ENCODE measurements around the gene TIMM8A. TPM values are rescaled to one million over a fixed set of nuclear protein-coding genes. Genes with fewer than 3 reads are reported as not detected.
"Not testable (repeated sequence)": the region's sequence is repeated elsewhere in the genome, so short reads cannot be mapped to it uniquely, and the experiment has no call there.

TIMM8A gene
- total RNA-seq, 6 donors from 2014 or later, result 0.67 to 22.0 (median 6.5) TPM

- WGBS, 2 donors, result 0 to 40% methylated on average over 5 to 13 of the region's 14 CpGs
- ATAC-seq (ENCODE audit: low FRiP score in 2 of 2), result peak; percentile 4 to 42
- peaks cover 0 to 11% (median 3%) of the 10 kb centered on the region in 4 donors for H3K4me1 ChIP-seq
- TF ChIP-seq CTCF (IDR thresholded peaks at IDR 0.05) (no peak), EP300 (IDR thresholded peaks at IDR 0.05) (no peak), POLR2AphosphoS5 (IDR thresholded peaks at IDR 0.05) (no peak), POLR2A (IDR thresholded peaks at IDR 0.05) (no peak)
- no peaks in the 10 kb centered on the region for H3K9me3 ChIP-seq
- DNase-seq, result no peak
- no peaks in the 10 kb centered on the region for H3K27me3 ChIP-seq
- H3K36me3 ChIP-seq, result no peaks in the 10 kb centered on the region
- H3K4me3 ChIP-seq, result peak overlapping the region; percentile 18 to 80 (median 61)
- peak overlapping the region; percentile 43 to 88 (median 82) for H3K27ac ChIP-seq
These were observed 587 bp downstream of the TIMM8A start for GRCh38 chrX:101347859-101348451.

GRCh38 chrX:101337776-101338271 lies 10.7 kb downstream of the TIMM8A start:
- ATAC-seq (ENCODE audit: low FRiP score in 2 of 2) (no peak), DNase-seq (no peak)
- WGBS, 2 donors, result 77 to 88% methylated on average over 4 of the region's 4 CpGs
- Histone ChIP-seq H3K27me3 (no peaks in the 10 kb centered on the region), H3K4me1 (no peaks in the 10 kb centered on the region), H3K4me3 (no peak overlapping the region), H3K36me3 (no peaks in the 10 kb centered on the region), H3K27ac (no peak overlapping the region), H3K9me3 (no peaks in the 10 kb centered on the region)
- no peak for TF ChIP-seq CTCF (IDR thresholded peaks at IDR 0.05)
- TF ChIP-seq EP300 (IDR thresholded peaks at IDR 0.05), result no peak
- TF ChIP-seq POLR2AphosphoS5 (IDR thresholded peaks at IDR 0.05), result no peak
- no peak for TF ChIP-seq POLR2A (IDR thresholded peaks at IDR 0.05)

- not testable (repeated sequence) for H3K9me3 ChIP-seq; DNase-seq; H3K36me3 ChIP-seq; H3K4me3 ChIP-seq; H3K27ac ChIP-seq; H3K27me3 ChIP-seq; H3K4me1 ChIP-seq; ATAC-seq (ENCODE audit: low FRiP score in 2 of 2)
- WGBS, 2 donors, result 66 to 85% methylated on average over 7 of the region's 7 CpGs
These were observed 14.2 kb downstream of the TIMM8A start for GRCh38 chrX:101334310-101334709.

GRCh38 chrX:101326600-101326999 lies 21.9 kb downstream of the TIMM8A start:
- not testable (repeated sequence) for ATAC-seq (ENCODE audit: low FRiP score in 2 of 2); H3K4me1 ChIP-seq; H3K4me3 ChIP-seq; H3K9me3 ChIP-seq; DNase-seq; H3K36me3 ChIP-seq; H3K27me3 ChIP-seq; H3K27ac ChIP-seq
- WGBS, 2 donors, result 78 to 94% methylated on average over 3 of the region's 3 CpGs

- H3K27me3 ChIP-seq, result no peaks in the 10 kb centered on the region
- peaks cover 0 to 4% (median 0%) of the 10 kb centered on the region in 4 donors for H3K9me3 ChIP-seq
- H3K36me3 ChIP-seq, result no peaks in the 10 kb centered on the region
- H3K4me1 ChIP-seq, result no peaks in the 10 kb centered on the region
- H3K27ac ChIP-seq, result no peak overlapping the region
- no peak for TF ChIP-seq POLR2AphosphoS5 (IDR thresholded peaks at IDR 0.05)
- TF ChIP-seq CTCF (IDR thresholded peaks at IDR 0.05), result no peak
- TF ChIP-seq EP300 (IDR thresholded peaks at IDR 0.05), result no peak
- TF ChIP-seq POLR2A (IDR thresholded peaks at IDR 0.05), result no peak
- DNase-seq (no peak), ATAC-seq (ENCODE audit: low FRiP score in 2 of 2) (no peak)
- H3K4me3 ChIP-seq, result no peak overlapping the region
- 90 to 95% methylated on average over 1 of the region's 1 CpG for WGBS, 2 donors
These were observed 44.8 kb downstream of the TIMM8A start for GRCh38 chrX:101303790-101304189.

Small RNA genes within 50 kb of the gene (small RNA-seq; reads per million reads assigned to genes)
- gene RNU6-934P, result 0 reads per million in 4 donors

Other genes with a start within 250 kb of the TIMM8A start
- under 1 TPM in 1 of 6 donors, not detected in 5; 0.07 TPM for gene DRP2, start 129.0 kb downstream of the TIMM8A start, total RNA-seq
- gene TAF7L, start 57.4 kb downstream of the TIMM8A start, total RNA-seq, result not detected
- 10 to 100 TPM; 16.2 to 81.7 (median 37.3) TPM for gene BTK, start 37.4 kb upstream of the TIMM8A start, total RNA-seq
- gene RPL36A, start 42.3 kb upstream of the TIMM8A start, total RNA-seq, result 100 to 1,000 TPM; 165 to 641 (median 228) TPM
- 10 to 100 TPM; 18.9 to 54.0 (median 30.7) TPM for gene GLA, start 59.2 kb upstream of the TIMM8A start, total RNA-seq
- gene HNRNPH2, start 59.5 kb upstream of the TIMM8A start, total RNA-seq, result 10 to 100 TPM; 30.4 to 66.6 (median 59.4) TPM
- 10 to 100 TPM in 4 of 6 donors, 1 to 10 TPM in 2; 7.7 to 36.7 (median 11.6) TPM for gene ARMCX4, start 136.7 kb upstream of the TIMM8A start, total RNA-seq
- gene ARMCX1, start 201.8 kb upstream of the TIMM8A start, total RNA-seq, result 10 to 100 TPM; 13.8 to 22.0 (median 17.5) TPM

Data from upper lobe of left lung (tissue), 6 donors.